CD8-positive, alpha-beta memory T cell (primary cell): Measurements from ENCODE around the gene ABHD17C. TPM values are rescaled to one million over a fixed set of nuclear protein-coding genes. Genes with fewer than 3 reads are reported as not detected.

Experiments used
- CTCF ChIA-PET: fragments of 350-600 bp; sonication (Branson Sonifier 250); formaldehyde crosslinking; loops from one replicate; lab custom pipeline; 2021; ENCODE audit warnings: antibody characterized with exemption; lab: Charles Lee
- POLR2A ChIA-PET: fragments of 350-600 bp; sonication (Branson Sonifier 250); formaldehyde crosslinking; loops from one replicate; lab custom pipeline; 2021; ENCODE audit warnings: antibody characterized with exemption; lab: Charles Lee
- DNase-seq, 5 donors: peaks; one replicate each; pipeline versions ENCODE4 v3.0.0 to v3.0.0-alpha.2; 2020 to 2022; ENCODE audit warnings: mixed read lengths in 1 of 5
- H3K27ac ChIP-seq: one replicate; pipeline ENCODE4 v1.7.0; 2013; ENCODE audit warnings: low read depth, mild to moderate bottlenecking, low read length, moderate library complexity
- H3K27me3 ChIP-seq: 2 replicates; pipeline ENCODE4 v1.7.0; 2013; ENCODE audit warnings: low read length, mild to moderate bottlenecking; ENCODE audit not compliant: insufficient read depth, poor library complexity, severe bottlenecking
- H3K36me3 ChIP-seq: 2 replicates; pipeline ENCODE4 v1.7.0; 2013; ENCODE audit warnings: mild to moderate bottlenecking, low read length, moderate library complexity; ENCODE audit not compliant: insufficient read depth
- H3K4me1 ChIP-seq: 2 replicates; pipeline ENCODE4 v1.7.0; 2013; ENCODE audit warnings: mild to moderate bottlenecking, low read length, moderate library complexity; ENCODE audit not compliant: insufficient read depth
- H3K4me3 ChIP-seq: 2 replicates; pipeline ENCODE4 v1.7.0; 2013; ENCODE audit warnings: mild to moderate bottlenecking, low read length
- H3K9me3 ChIP-seq: 2 replicates; pipeline ENCODE4 v1.7.0; 2013; ENCODE audit warnings: mild to moderate bottlenecking, low read length
- H3K27ac Mint-ChIP-seq, 8 donors: one replicate each; pipeline ENCODE4 v1.8.0; 2020 to 2021; ENCODE audit warnings: mixed read lengths in 8 of 8, mild to moderate bottlenecking in 6 of 8, inconsistent platforms in 3 of 8, moderate library complexity in 3 of 8
- H3K27me3 Mint-ChIP-seq, 2 donors: one replicate each; pipeline ENCODE4 v1.8.0; 2020 to 2021; ENCODE audit warnings: mixed read lengths in 2 of 2, mild to moderate bottlenecking in 1 of 2, moderate library complexity in 1 of 2
- H3K36me3 Mint-ChIP-seq, 3 donors: one replicate each; pipeline ENCODE4 v1.8.0; 2020 to 2021; ENCODE audit warnings: mixed read lengths in 3 of 3, inconsistent platforms in 1 of 3, mild to moderate bottlenecking in 1 of 3
- H3K4me1 Mint-ChIP-seq, 3 donors: one replicate each; pipeline ENCODE4 v1.8.0; 2020 to 2021; ENCODE audit warnings: mixed read lengths in 3 of 3, inconsistent platforms in 1 of 3, mild to moderate bottlenecking in 1 of 3
- H3K4me3 Mint-ChIP-seq, 7 donors: one replicate each; pipeline ENCODE4 v1.8.0; 2020 to 2021; ENCODE audit warnings: mixed read lengths in 7 of 7, mild to moderate bottlenecking in 6 of 7, moderate library complexity in 4 of 7, inconsistent platforms in 2 of 7
- H3K9me3 Mint-ChIP-seq, 5 donors: one replicate each; pipeline ENCODE4 v1.8.0; 2020 to 2022; ENCODE audit warnings: mixed read lengths in 5 of 5, mild to moderate bottlenecking in 3 of 5, moderate library complexity in 2 of 5, inconsistent platforms in 1 of 5
- polyA plus RNA-seq: library from polyadenylated mRNA; unstranded; fragments of 300-500 nt; fragmentation: Illumina TruSeq; gene quantifications from one replicate; pipeline ENCODE4 v1.2.3, GENCODE V29; 2021
- total RNA-seq, 2 experiments: library from RNA; stranded (reverse); gene quantifications; one replicate each; pipeline ENCODE4 v1.2.3, GENCODE V29; 2021

The ABHD17C gene
- total and polyA plus RNA-seq, 3 experiments from 2014 or later = 3.1 to 6.3 (median 5.6) TPM

DNA sequence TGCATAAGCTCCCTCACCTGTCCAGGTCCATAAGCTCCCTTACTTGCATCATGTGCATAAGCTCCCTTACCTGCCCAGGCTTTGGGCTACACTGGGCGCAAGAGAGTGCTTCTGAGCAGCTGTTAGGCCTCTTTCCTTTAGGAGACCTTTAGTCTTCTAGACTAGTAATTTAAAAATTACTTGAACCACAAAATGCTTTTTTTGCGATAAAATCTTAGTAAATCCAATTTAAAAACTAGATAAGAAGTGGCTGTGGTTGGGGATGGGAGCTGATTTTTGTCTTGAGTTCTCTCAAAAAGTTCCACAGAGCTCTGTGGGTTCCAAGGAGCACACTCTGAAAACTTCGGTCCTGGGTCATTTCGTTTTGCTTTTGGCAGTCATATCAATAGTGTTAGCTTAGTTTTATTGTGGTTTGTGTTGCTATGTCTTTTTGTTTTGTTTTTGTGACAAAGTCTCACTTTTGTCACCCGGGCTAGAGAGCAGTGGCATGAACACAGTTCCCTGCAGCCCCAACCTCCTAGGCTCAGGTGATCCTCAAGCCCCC is 90.8 kb downstream of the ABHD17C start:
- ChIA-PET CTCF (interaction anchor here (0.6 to 1.1 kb wide), 2 partner anchors 10 to 419 kb away, joined by 3 to 7 read pairs; no protein-coding TSS in a partner anchor), POLR2A (no interaction called here)
- no peak overlapping the region for H3K4me3 ChIP-seq
- no peak overlapping the region for H3K27ac ChIP-seq
- H3K27me3 ChIP-seq = no peaks in the 10 kb centered on the region
- no peaks in the 10 kb centered on the region for H3K9me3 ChIP-seq
- no peaks in the 10 kb centered on the region for H3K36me3 Mint-ChIP-seq
- H3K4me3 Mint-ChIP-seq = no peak overlapping the region
- DNase-seq = no peak
- peaks cover 16 to 37% of the 10 kb centered on the region in 2 donors for H3K27me3 Mint-ChIP-seq
- H3K27ac Mint-ChIP-seq = peak overlapping the region in 1 of 8 donors; percentile 14
- peaks cover 2 to 11% (median 8%) of the 10 kb centered on the region in 3 donors for H3K4me1 Mint-ChIP-seq
- H3K36me3 ChIP-seq = no peaks in the 10 kb centered on the region
- no peaks in the 10 kb centered on the region for H3K9me3 Mint-ChIP-seq
- no peaks in the 10 kb centered on the region for H3K4me1 ChIP-seq

- no peaks in the 10 kb centered on the region for H3K9me3 Mint-ChIP-seq
- no peaks in the 10 kb centered on the region for H3K4me1 ChIP-seq
- H3K36me3 ChIP-seq = no peaks in the 10 kb centered on the region
- no peak overlapping the region for H3K27ac ChIP-seq
- CTCF ChIA-PET = interaction anchor here (2.2 kb wide), 1 partner anchor 11 kb away, joined by 10 read pairs; no protein-coding TSS in a partner anchor
- H3K9me3 ChIP-seq = no peaks in the 10 kb centered on the region
- no peak for DNase-seq
- H3K27ac Mint-ChIP-seq = no peak overlapping the region
- H3K27me3 ChIP-seq = no peaks in the 10 kb centered on the region
- no peak overlapping the region for H3K4me3 ChIP-seq
- H3K36me3 Mint-ChIP-seq = no peaks in the 10 kb centered on the region
- H3K4me1 Mint-ChIP-seq = peaks cover 2 to 11% (median 8%) of the 10 kb centered on the region in 3 donors
- POLR2A ChIA-PET = no interaction called here
- peaks cover 8 to 28% of the 10 kb centered on the region in 2 donors for H3K27me3 Mint-ChIP-seq
- no peak overlapping the region for H3K4me3 Mint-ChIP-seq
Observed at GRCh38 chr15:80787316-80787715, 92.2 kb downstream of the ABHD17C start.

DNA sequence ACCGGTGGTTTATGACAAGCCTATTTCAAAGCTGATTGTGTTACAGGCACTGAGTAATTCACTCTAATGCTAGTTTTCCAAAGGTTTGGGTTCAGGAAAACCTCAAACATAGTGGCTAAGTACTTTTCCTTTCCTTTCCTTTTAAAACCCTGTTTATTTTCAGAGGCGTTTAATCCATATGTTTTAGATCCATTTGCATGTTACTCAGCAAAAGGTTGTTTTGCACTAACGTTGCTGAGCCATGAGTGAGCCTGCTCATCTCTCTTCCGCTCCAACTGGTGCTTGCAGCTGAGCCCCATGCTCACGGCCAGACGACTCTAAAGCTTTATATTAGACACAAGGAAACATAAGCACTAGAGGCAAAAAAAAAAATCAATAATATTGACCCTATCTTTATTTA is 93.4 kb downstream of the ABHD17C start:
- no peaks in the 10 kb centered on the region for H3K27me3 ChIP-seq
- CTCF ChIA-PET = interaction anchor here (2.2 kb wide), 1 partner anchor 12 kb away, joined by 10 read pairs; no protein-coding TSS in a partner anchor
- H3K4me3 ChIP-seq = no peak overlapping the region
- Mint-ChIP-seq H3K4me3 (no peak overlapping the region), H3K27ac (no peak overlapping the region), H3K4me1 (peaks cover 0 to 3% (median 2%) of the 10 kb centered on the region in 3 donors), H3K36me3 (no peaks in the 10 kb centered on the region), H3K9me3 (no peaks in the 10 kb centered on the region), H3K27me3 (peaks cover 5 to 22% of the 10 kb centered on the region in 2 donors)
- no peaks in the 10 kb centered on the region for H3K9me3 ChIP-seq
- DNase-seq = no peak
- POLR2A ChIA-PET = no interaction called here
- no peaks in the 10 kb centered on the region for H3K4me1 ChIP-seq
- H3K27ac ChIP-seq = no peak overlapping the region
- no peaks in the 10 kb centered on the region for H3K36me3 ChIP-seq

DNA sequence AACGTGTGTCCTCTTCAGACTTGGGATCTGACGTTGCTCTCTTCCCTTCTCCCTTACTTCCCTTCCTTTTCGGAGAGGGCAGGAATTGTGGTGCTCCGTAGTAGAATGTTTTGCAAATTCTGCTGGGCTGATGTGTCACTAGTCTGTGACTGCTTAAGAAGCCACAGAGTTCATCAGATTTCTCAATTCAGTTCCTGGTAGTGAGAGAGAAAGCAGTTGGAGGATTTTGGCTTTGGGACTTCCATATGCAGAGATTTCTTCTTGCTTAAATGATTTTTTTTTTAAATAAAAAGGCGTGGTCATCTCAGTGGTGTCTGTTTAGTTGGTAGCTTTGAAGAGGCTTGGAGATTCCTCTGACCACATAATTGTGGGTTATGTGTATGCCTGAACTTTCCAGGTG is 94.2 kb downstream of the ABHD17C start:
- H3K27ac ChIP-seq = no peak overlapping the region
- peaks cover 5 to 24% of the 10 kb centered on the region in 2 donors for H3K27me3 Mint-ChIP-seq
- no peaks in the 10 kb centered on the region for H3K36me3 ChIP-seq
- no peaks in the 10 kb centered on the region for H3K9me3 ChIP-seq
- H3K27ac Mint-ChIP-seq = no peak overlapping the region
- no peaks in the 10 kb centered on the region for H3K27me3 ChIP-seq
- no peak overlapping the region for H3K4me3 ChIP-seq
- no peak overlapping the region for H3K4me3 Mint-ChIP-seq
- DNase-seq = no peak
- CTCF ChIA-PET = no interaction called here
- no peaks in the 10 kb centered on the region for H3K4me1 Mint-ChIP-seq
- no peaks in the 10 kb centered on the region for H3K4me1 ChIP-seq
- no peaks in the 10 kb centered on the region for H3K36me3 Mint-ChIP-seq
- H3K9me3 Mint-ChIP-seq = no peaks in the 10 kb centered on the region
- POLR2A ChIA-PET = no interaction called here

- Histone ChIP-seq H3K36me3 (no peaks in the 10 kb centered on the region), H3K27ac (no peak overlapping the region), H3K4me1 (no peaks in the 10 kb centered on the region), H3K9me3 (no peaks in the 10 kb centered on the region), H3K4me3 (no peak overlapping the region), H3K27me3 (no peaks in the 10 kb centered on the region)
- DNase-seq = no peak
- no peaks in the 10 kb centered on the region for H3K4me1 Mint-ChIP-seq
- H3K27me3 Mint-ChIP-seq = peaks cover 7 to 27% of the 10 kb centered on the region in 2 donors
- ChIA-PET POLR2A (no interaction called here), CTCF (no interaction called here)
- no peaks in the 10 kb centered on the region for H3K36me3 Mint-ChIP-seq
- H3K4me3 Mint-ChIP-seq = no peak overlapping the region
- no peak overlapping the region for H3K27ac Mint-ChIP-seq
- H3K9me3 Mint-ChIP-seq = no peaks in the 10 kb centered on the region
Observed at GRCh38 chr15:80789796-80790195, 94.7 kb downstream of the ABHD17C start.

GRCh38 chr15:80790236-80790635 is 95.1 kb downstream of the ABHD17C start:
- no peak for DNase-seq
- Histone ChIP-seq H3K27ac (no peak overlapping the region), H3K9me3 (no peaks in the 10 kb centered on the region), H3K27me3 (no peaks in the 10 kb centered on the region), H3K4me1 (no peaks in the 10 kb centered on the region), H3K36me3 (no peaks in the 10 kb centered on the region), H3K4me3 (no peak overlapping the region)
- CTCF ChIA-PET = no interaction called here
- Mint-ChIP-seq H3K36me3 (no peaks in the 10 kb centered on the region), H3K9me3 (no peaks in the 10 kb centered on the region), H3K4me1 (no peaks in the 10 kb centered on the region), H3K27me3 (peaks cover 8 to 31% of the 10 kb centered on the region in 2 donors), H3K27ac (no peak overlapping the region), H3K4me3 (no peak overlapping the region)
- POLR2A ChIA-PET = no interaction called here

- ChIA-PET POLR2A (no interaction called here), CTCF (no interaction called here)
- Mint-ChIP-seq H3K9me3 (no peaks in the 10 kb centered on the region), H3K27ac (no peak overlapping the region), H3K27me3 (peaks cover 12 to 33% of the 10 kb centered on the region in 2 donors), H3K36me3 (no peaks in the 10 kb centered on the region), H3K4me1 (no peaks in the 10 kb centered on the region), H3K4me3 (no peak overlapping the region)
- DNase-seq = no peak
- H3K9me3 ChIP-seq = no peaks in the 10 kb centered on the region
- H3K4me3 ChIP-seq = no peak overlapping the region
- no peaks in the 10 kb centered on the region for H3K36me3 ChIP-seq
- H3K27ac ChIP-seq = no peak overlapping the region
- no peaks in the 10 kb centered on the region for H3K4me1 ChIP-seq
- no peaks in the 10 kb centered on the region for H3K27me3 ChIP-seq
Observed at GRCh38 chr15:80791004-80791403, 95.9 kb downstream of the ABHD17C start.

DNA sequence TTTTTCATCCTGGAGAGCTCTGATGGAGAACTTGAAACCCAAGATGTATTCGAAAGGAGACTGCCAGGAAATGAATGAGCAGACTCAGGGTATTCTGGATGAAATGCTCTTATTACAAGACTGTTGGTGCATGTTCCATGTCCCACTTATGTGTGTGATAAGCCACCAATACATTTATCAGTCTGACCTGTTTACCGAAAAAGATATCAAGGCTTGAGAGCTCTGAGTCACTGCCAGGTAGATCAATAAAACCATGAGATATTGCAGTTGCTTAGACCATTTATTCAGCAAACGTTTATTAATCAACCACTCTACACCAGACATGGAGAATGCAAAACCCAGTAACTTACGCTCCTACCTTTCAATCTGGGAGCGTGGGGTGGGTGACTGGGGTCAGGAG is 101.3 kb downstream of the ABHD17C start:
- Histone ChIP-seq H3K4me3 (no peak overlapping the region), H3K4me1 (no peaks in the 10 kb centered on the region), H3K27ac (no peak overlapping the region), H3K27me3 (no peaks in the 10 kb centered on the region), H3K9me3 (no peaks in the 10 kb centered on the region), H3K36me3 (no peaks in the 10 kb centered on the region)
- peaks cover 11 to 33% of the 10 kb centered on the region in 2 donors for H3K27me3 Mint-ChIP-seq
- no peak overlapping the region for H3K4me3 Mint-ChIP-seq
- POLR2A ChIA-PET = no interaction called here
- CTCF ChIA-PET = no interaction called here
- no peak overlapping the region for H3K27ac Mint-ChIP-seq
- H3K4me1 Mint-ChIP-seq = no peaks in the 10 kb centered on the region
- DNase-seq = no peak
- H3K9me3 Mint-ChIP-seq = no peaks in the 10 kb centered on the region
- H3K36me3 Mint-ChIP-seq = no peaks in the 10 kb centered on the region
